GM23248 (cell line): ENCODE measurements around the gene GDPD4. TPM values are rescaled to one million over a fixed set of nuclear protein-coding genes. Genes with fewer than 3 reads are reported as not detected.

Experiments used
- DNase-seq: peaks from one replicate; pipeline ENCODE4 v3.0.0-alpha.2; 2015
- H2AFZ ChIP-seq: fragments of 200-600 bp; sonication (generic); 2 replicates; pipeline ENCODE4 v1.6.1; 2016; ENCODE audit warnings: antibody characterized with exemption
- H3F3A ChIP-seq: fragments of 200-600 bp; sonication (generic); 2 replicates; pipeline ENCODE4 v1.6.1; 2016; ENCODE audit warnings: mild to moderate bottlenecking, antibody characterized with exemption, mixed run types; ENCODE audit not compliant: insufficient read depth
- H3K27ac ChIP-seq: fragments of 200-600 bp; sonication (generic); 2 replicates; pipeline ENCODE4 v1.5.1; 2016; ENCODE audit warnings: mild to moderate bottlenecking
- H3K27me3 ChIP-seq: fragments of 200-600 bp; sonication (generic); replicated peaks from 2 replicates; pipeline ENCODE4 v1.6.1; 2016; ENCODE audit warnings: mild to moderate bottlenecking; ENCODE audit not compliant: insufficient read depth
- H3K36me3 ChIP-seq: fragments of 200-600 bp; sonication (generic); 2 replicates; pipeline ENCODE4 v1.6.1; 2016; ENCODE audit warnings: low read depth, mild to moderate bottlenecking
- H3K4me1 ChIP-seq: fragments of 200-600 bp; sonication (generic); 2 replicates; pipeline ENCODE4 v1.6.1; 2016; ENCODE audit warnings: mild to moderate bottlenecking; ENCODE audit not compliant: insufficient read depth
- H3K4me2 ChIP-seq: fragments of 200-600 bp; sonication (generic); one replicate; pipeline ENCODE4 v1.6.1; 2016; ENCODE audit warnings: mild to moderate bottlenecking; ENCODE audit not compliant: unreplicated experiment
- H3K4me3 ChIP-seq: fragments of 200-600 bp; sonication (generic); 2 replicates; pipeline ENCODE4 v1.5.1; 2016; ENCODE audit warnings: mild to moderate bottlenecking
- H3K79me2 ChIP-seq: fragments of 200-600 bp; sonication (generic); 2 replicates; pipeline ENCODE4 v1.6.1; 2016; ENCODE audit warnings: mild to moderate bottlenecking; ENCODE audit not compliant: insufficient read depth
- H3K9ac ChIP-seq: fragments of 200-600 bp; sonication (generic); 2 replicates; pipeline ENCODE4 v1.6.1; 2016; ENCODE audit warnings: mild to moderate bottlenecking
- H3K9me2 ChIP-seq: fragments of 200-600 bp; sonication (generic); 2 replicates; pipeline ENCODE4 v1.6.1; 2016; ENCODE audit warnings: mixed run types, mild to moderate bottlenecking, moderate library complexity; ENCODE audit not compliant: insufficient read depth
- H3K9me3 ChIP-seq: fragments of 200-600 bp; sonication (generic); one replicate; pipeline ENCODE4 v1.6.1; 2017; ENCODE audit warnings: low read depth
- H4K20me1 ChIP-seq: fragments of 200-600 bp; sonication (generic); 2 replicates; pipeline ENCODE4 v1.6.0; 2016; ENCODE audit not compliant: insufficient read depth
- EZH2 ChIP-seq: fragments of 200-600 bp; sonication (generic); IDR thresholded peaks from 2 replicates; pipeline ENCODE4 v1.6.1; 2018; ENCODE audit warnings: antibody characterized with exemption, mild to moderate bottlenecking; ENCODE audit not compliant: insufficient read depth, poor library complexity, severe bottlenecking
- EZH2phosphoT487 ChIP-seq: fragments of 200-600 bp; sonication (generic); IDR thresholded peaks from 2 replicates; pipeline ENCODE4 v1.6.1; 2018; ENCODE audit warnings: antibody characterized with exemption, moderate library complexity, mild to moderate bottlenecking, low read depth; ENCODE audit not compliant: insufficient read depth
- WGBS, 2 experiments: methylation state at CpG; one replicate each; pipeline ENCODE4 v1.1.6; 2015 to 2017; ENCODE audit warnings: low lambda C conversion rate in 2 of 2, low coverage in 1 of 2; ENCODE audit errors: missing lambda C conversion rate in 2 of 2; 5-methylcytosine and 5-hydroxymethylcytosine counted together
- in situ Hi-C: fragments of 300-500 bp; cut with MboI; formaldehyde crosslinking; loops from 2 replicates; pipeline ENCODE4 v1.15.0; 2020
- polyA plus RNA-seq: library from polyadenylated mRNA; unstranded; fragments of >200 nt; fragmentation: Nextera tagmentation; extraction: Ambion mirVana; gene quantifications from 2 replicates; pipeline ENCODE4 v1.2.1, GENCODE V29; 2016
- total RNA-seq: library from RNA; depleted of rRNA; stranded (reverse); fragments of >200 nt; shearing (Covaris generic); gene quantifications from 2 replicates; pipeline ENCODE4 v1.2.3, GENCODE V29; 2014

Gene GDPD4
- total and polyA plus RNA-seq, 2 experiments from 2014 or later, result not detected

DNA sequence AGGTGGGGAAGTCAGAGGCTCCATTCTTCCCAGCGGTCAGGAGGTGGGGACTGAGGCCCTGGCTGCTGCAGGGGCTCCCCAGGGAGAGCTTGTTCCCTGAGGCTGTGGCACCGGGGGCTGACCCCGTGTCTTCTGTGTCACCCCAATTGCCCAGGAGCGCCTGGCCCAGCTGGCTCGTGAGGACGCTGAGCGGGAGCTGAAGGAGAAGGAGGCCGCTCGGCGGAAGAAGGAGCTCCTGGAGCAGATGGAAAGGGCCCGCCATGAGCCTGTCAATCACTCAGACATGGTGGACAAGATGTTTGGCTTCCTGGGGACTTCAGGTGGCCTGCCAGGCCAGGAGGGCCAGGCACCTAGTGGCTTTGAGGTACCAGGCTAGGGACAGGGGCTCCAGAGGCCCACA lies 120.3 kb downstream of the GDPD4 start:
- DNase-seq, result no peak
- no peak for TF ChIP-seq EZH2
- TF ChIP-seq EZH2phosphoT487, result no peak
- H3K27me3 ChIP-seq, result no peaks in the 10 kb centered on the region
- H3K79me2 ChIP-seq, result no peaks in the 10 kb centered on the region
- no peaks in the 10 kb centered on the region for H3K36me3 ChIP-seq
- no peaks in the 10 kb centered on the region for H3K9me2 ChIP-seq
- no peak overlapping the region for H3K27ac ChIP-seq
- H3K4me1 ChIP-seq, result no peaks in the 10 kb centered on the region
- no peaks in the 10 kb centered on the region for H3K9me3 ChIP-seq
- H3K4me2 ChIP-seq, result no peak overlapping the region
- no peaks in the 10 kb centered on the region for H3F3A ChIP-seq
- WGBS, 2 experiments, result 84 to 95% methylated on average over 8 to 11 of the region's 11 CpGs
- in situ Hi-C loops, result loop anchor here (10.0 kb wide), 1 partner anchor 374 kb away; no protein-coding TSS in a partner anchor
- H4K20me1 ChIP-seq, result no peaks in the 10 kb centered on the region
- H3K4me3 ChIP-seq, result no peak overlapping the region
- H3K9ac ChIP-seq, result no peak overlapping the region
- no peak overlapping the region for H2AFZ ChIP-seq

DNA sequence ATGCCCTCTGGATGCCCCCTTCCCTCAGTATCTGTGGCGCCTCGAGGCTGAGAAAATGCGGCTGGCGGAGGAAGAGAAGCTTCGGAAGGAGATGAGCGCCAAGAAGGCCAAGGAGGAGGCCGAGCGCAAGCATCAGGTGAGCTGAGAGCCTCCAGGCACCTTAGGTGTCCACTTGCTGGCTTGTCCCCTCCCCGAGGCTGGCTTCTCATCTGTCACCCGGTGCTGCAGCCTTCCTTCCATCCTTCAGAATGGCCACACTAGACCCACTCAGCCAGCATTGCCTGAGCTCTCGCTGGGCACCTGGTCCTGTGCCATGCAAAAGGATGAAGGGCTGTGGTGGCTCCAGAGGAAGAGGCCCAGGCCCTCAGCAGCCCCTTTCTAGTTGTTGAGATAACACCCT lies 121.1 kb downstream of the GDPD4 start:
- no peak overlapping the region for H3K9ac ChIP-seq
- H3K4me1 ChIP-seq, result no peaks in the 10 kb centered on the region
- no peak overlapping the region for H3K27ac ChIP-seq
- no peak for DNase-seq
- no peaks in the 10 kb centered on the region for H3K36me3 ChIP-seq
- WGBS, 2 experiments, result 70 to 71% methylated on average over 11 of the region's 11 CpGs
- no peaks in the 10 kb centered on the region for H3K27me3 ChIP-seq
- no peak overlapping the region for H3K4me3 ChIP-seq
- H2AFZ ChIP-seq, result no peak overlapping the region
- in situ Hi-C loops, result loop anchor here (10.0 kb wide), 1 partner anchor 374 kb away; no protein-coding TSS in a partner anchor
- TF ChIP-seq EZH2 (no peak), EZH2phosphoT487 (no peak)
- no peaks in the 10 kb centered on the region for H3F3A ChIP-seq
- H3K9me2 ChIP-seq, result no peaks in the 10 kb centered on the region
- H4K20me1 ChIP-seq, result no peaks in the 10 kb centered on the region
- H3K79me2 ChIP-seq, result no peaks in the 10 kb centered on the region
- no peak overlapping the region for H3K4me2 ChIP-seq
- no peaks in the 10 kb centered on the region for H3K9me3 ChIP-seq

DNA sequence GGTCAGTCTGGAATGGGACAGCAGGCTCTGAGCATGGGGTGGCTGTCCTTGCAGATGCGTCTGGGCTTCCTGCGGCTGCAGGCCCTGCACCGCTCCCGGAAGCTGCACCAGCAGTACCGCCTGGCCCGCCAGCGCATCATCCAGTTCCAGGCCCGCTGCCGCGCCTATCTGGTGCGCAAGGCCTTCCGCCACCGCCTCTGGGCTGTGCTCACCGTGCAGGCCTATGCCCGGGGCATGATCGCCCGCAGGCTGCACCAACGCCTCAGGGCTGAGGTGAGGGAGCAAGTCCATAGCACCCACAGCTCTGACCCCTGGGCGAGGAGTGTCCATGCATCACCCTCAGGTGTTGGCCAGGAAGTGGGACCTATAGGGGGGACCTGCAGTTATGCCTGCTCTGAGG lies 121.8 kb downstream of the GDPD4 start:
- 93 to 94% methylated on average over 18 of the region's 19 CpGs for WGBS, 2 experiments
- in situ Hi-C loops, result loop anchor here (10.0 kb wide), 1 partner anchor 375 kb away; no protein-coding TSS in a partner anchor
- H3K4me3 ChIP-seq, result no peak overlapping the region
- no peak overlapping the region for H3K9ac ChIP-seq
- no peaks in the 10 kb centered on the region for H3K79me2 ChIP-seq
- no peaks in the 10 kb centered on the region for H3K4me1 ChIP-seq
- TF ChIP-seq EZH2phosphoT487, result no peak
- no peak for TF ChIP-seq EZH2
- H3F3A ChIP-seq, result no peaks in the 10 kb centered on the region
- H3K9me2 ChIP-seq, result no peaks in the 10 kb centered on the region
- H4K20me1 ChIP-seq, result no peaks in the 10 kb centered on the region
- H2AFZ ChIP-seq, result no peak overlapping the region
- no peak overlapping the region for H3K4me2 ChIP-seq
- no peak for DNase-seq
- no peaks in the 10 kb centered on the region for H3K27me3 ChIP-seq
- no peak overlapping the region for H3K27ac ChIP-seq
- H3K9me3 ChIP-seq, result no peaks in the 10 kb centered on the region
- H3K36me3 ChIP-seq, result no peaks in the 10 kb centered on the region

DNA sequence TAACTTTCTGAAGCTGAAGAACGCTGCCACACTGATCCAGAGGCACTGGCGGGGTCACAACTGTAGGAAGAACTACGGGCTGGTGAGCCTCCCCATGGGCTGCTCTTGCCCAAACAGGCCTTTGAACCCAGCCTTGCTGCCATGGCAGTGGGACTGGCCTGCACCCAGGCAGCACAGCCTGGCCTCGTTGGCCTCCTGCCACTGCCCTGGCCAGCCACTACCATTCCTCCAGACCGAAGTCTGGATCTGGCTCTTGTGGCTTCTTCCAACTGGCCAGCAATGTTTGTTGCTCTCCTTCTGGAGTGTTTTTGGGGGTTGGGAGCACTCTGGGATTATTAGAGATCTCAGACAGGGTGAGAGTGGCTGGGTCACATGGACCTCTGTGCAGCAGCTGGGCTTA lies 122.4 kb downstream of the GDPD4 start:
- H3K9ac ChIP-seq, result no peak overlapping the region
- no peaks in the 10 kb centered on the region for H3F3A ChIP-seq
- H3K79me2 ChIP-seq, result no peaks in the 10 kb centered on the region
- H3K9me2 ChIP-seq, result no peaks in the 10 kb centered on the region
- no peak overlapping the region for H3K4me2 ChIP-seq
- H3K4me3 ChIP-seq, result no peak overlapping the region
- whole genome bisulfite sequencing, 2 experiments, result 58 to 63% methylated on average over 5 of the region's 5 CpGs
- no peaks in the 10 kb centered on the region for H3K9me3 ChIP-seq
- in situ Hi-C loops, result no loop called here
- DNase-seq, result no peak
- H2AFZ ChIP-seq, result no peak overlapping the region
- TF ChIP-seq EZH2phosphoT487 (no peak), EZH2 (no peak)
- H3K36me3 ChIP-seq, result no peaks in the 10 kb centered on the region
- H3K27ac ChIP-seq, result no peak overlapping the region
- no peaks in the 10 kb centered on the region for H3K4me1 ChIP-seq
- no peaks in the 10 kb centered on the region for H3K27me3 ChIP-seq
- no peaks in the 10 kb centered on the region for H4K20me1 ChIP-seq

DNA sequence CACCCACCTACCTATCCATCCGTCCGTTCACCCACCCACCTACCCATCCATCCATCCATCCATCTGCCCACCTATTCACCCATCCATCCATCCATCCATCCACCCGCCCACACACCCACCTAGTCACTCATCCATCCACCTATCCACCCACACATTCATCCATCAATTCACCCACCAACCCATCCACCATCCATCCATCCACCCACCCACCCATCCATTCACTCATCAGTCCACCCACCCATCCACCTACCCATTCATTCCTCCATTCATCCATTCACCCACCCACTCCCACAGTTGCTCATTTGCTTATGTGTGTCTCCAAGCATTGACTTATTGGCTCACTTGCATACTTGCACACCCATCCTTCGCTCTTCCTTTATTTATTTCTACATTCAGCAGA lies 123.3 kb downstream of the GDPD4 start:
- in situ Hi-C loops, result no loop called here
- Histone ChIP-seq H3K27ac (no peak overlapping the region), H3F3A (no peaks in the 10 kb centered on the region), H3K4me2 (no peak overlapping the region), H3K36me3 (no peaks in the 10 kb centered on the region), H4K20me1 (no peaks in the 10 kb centered on the region), H3K9me2 (no peaks in the 10 kb centered on the region), H3K79me2 (no peaks in the 10 kb centered on the region), H3K4me3 (no peak overlapping the region), H3K9ac (no peak overlapping the region), H3K27me3 (no peaks in the 10 kb centered on the region), H2AFZ (no peak overlapping the region), H3K4me1 (no peaks in the 10 kb centered on the region), H3K9me3 (no peaks in the 10 kb centered on the region)
- no peak for TF ChIP-seq EZH2phosphoT487
- TF ChIP-seq EZH2, result no peak
- no peak for DNase-seq
- 69 to 89% methylated on average over 3 to 4 of the region's 4 CpGs for WGBS, 2 experiments
